ENCODE measurements around the gene FHL1.

The FHL1 gene

GRCh38 chrX:136183172-136183571 is 35.8 kb downstream of the FHL1 start:
- no peak overlapping the region for H3K27ac ChIP-seq (ENCODE audit: low read length)
- no peak for ATAC-seq (ENCODE audit: insufficient read depth, low read depth)
- no peak overlapping the region for H2AFZ ChIP-seq (ENCODE audit: low read depth, low read length)
- H3K9ac ChIP-seq (ENCODE audit: low read depth, low read length): no peak overlapping the region
- no peaks in the 10 kb centered on the region for H3K27me3 ChIP-seq (ENCODE audit: insufficient read depth, low read length, poor library complexity)
- no peaks in the 10 kb centered on the region for H3K36me3 ChIP-seq (ENCODE audit: insufficient read depth, low read length)
- no peaks in the 10 kb centered on the region for H3K9me3 ChIP-seq (ENCODE audit: insufficient read depth, low read length, severe bottlenecking)
- no peaks in the 10 kb centered on the region for H3K79me2 ChIP-seq (ENCODE audit: insufficient read depth, low read length)
- no peak for DNase-seq
- no peaks in the 10 kb centered on the region for H3K4me1 ChIP-seq (ENCODE audit: insufficient read depth, low read length)
- no peak overlapping the region for H3K4me3 ChIP-seq (ENCODE audit: low read depth in 1 of 2, low read length in 2 of 2)
- H3K4me2 ChIP-seq (ENCODE audit: insufficient read depth, low read length): no peak overlapping the region
- no peak for TF ChIP-seq EZH2 (IDR thresholded peaks at IDR 0.05; ENCODE audit: borderline replicate concordance, low read depth, low read length, severe bottlenecking)
- no peak for TF ChIP-seq CTCF (IDR thresholded peaks at IDR 0.05; ENCODE audit: borderline replicate concordance, extremely low read depth, low read length, poor library complexity, severe bottlenecking)
- no peaks in the 10 kb centered on the region for H4K20me1 ChIP-seq (ENCODE audit: insufficient read depth, low read length)

- TF ChIP-seq EZH2 (IDR thresholded peaks at IDR 0.05; ENCODE audit: borderline replicate concordance, low read depth, low read length, severe bottlenecking) (no peak), CTCF (IDR thresholded peaks at IDR 0.05; ENCODE audit: borderline replicate concordance, extremely low read depth, low read length, poor library complexity, severe bottlenecking) (no peak)
- no peak for DNase-seq
- no peak overlapping the region for H3K27ac ChIP-seq (ENCODE audit: low read length)
- no peak for ATAC-seq (ENCODE audit: insufficient read depth, low read depth)
- no peaks in the 10 kb centered on the region for H3K9me3 ChIP-seq (ENCODE audit: insufficient read depth, low read length, severe bottlenecking)
- no peak overlapping the region for H3K9ac ChIP-seq (ENCODE audit: low read depth, low read length)
- no peak overlapping the region for H3K4me3 ChIP-seq (ENCODE audit: low read depth in 1 of 2, low read length in 2 of 2)
- H3K36me3 ChIP-seq (ENCODE audit: insufficient read depth, low read length): no peaks in the 10 kb centered on the region
- no peak overlapping the region for H3K4me2 ChIP-seq (ENCODE audit: insufficient read depth, low read length)
- H2AFZ ChIP-seq (ENCODE audit: low read depth, low read length): no peak overlapping the region
- H3K79me2 ChIP-seq (ENCODE audit: insufficient read depth, low read length): no peaks in the 10 kb centered on the region
- H4K20me1 ChIP-seq (ENCODE audit: insufficient read depth, low read length): no peaks in the 10 kb centered on the region
- H3K4me1 ChIP-seq (ENCODE audit: insufficient read depth, low read length): no peaks in the 10 kb centered on the region
- H3K27me3 ChIP-seq (ENCODE audit: insufficient read depth, low read length, poor library complexity): no peaks in the 10 kb centered on the region
Measured at GRCh38 chrX:136183917-136184316, 36.6 kb downstream of the FHL1 start.

GRCh38 chrX:136185401-136186022 is 38.2 kb downstream of the FHL1 start:
- H3K9ac ChIP-seq (ENCODE audit: low read depth, low read length): no peak overlapping the region
- no peak overlapping the region for H3K4me3 ChIP-seq (ENCODE audit: low read depth in 1 of 2, low read length in 2 of 2)
- H3K27me3 ChIP-seq (ENCODE audit: insufficient read depth, low read length, poor library complexity): no peaks in the 10 kb centered on the region
- H3K4me1 ChIP-seq (ENCODE audit: insufficient read depth, low read length): no peaks in the 10 kb centered on the region
- no peaks in the 10 kb centered on the region for H4K20me1 ChIP-seq (ENCODE audit: insufficient read depth, low read length)
- no peak for DNase-seq
- no peak for ATAC-seq (ENCODE audit: insufficient read depth, low read depth)
- H3K4me2 ChIP-seq (ENCODE audit: insufficient read depth, low read length): no peak overlapping the region
- no peaks in the 10 kb centered on the region for H3K79me2 ChIP-seq (ENCODE audit: insufficient read depth, low read length)
- H2AFZ ChIP-seq (ENCODE audit: low read depth, low read length): no peak overlapping the region
- no peak for TF ChIP-seq CTCF (IDR thresholded peaks at IDR 0.05; ENCODE audit: borderline replicate concordance, extremely low read depth, low read length, poor library complexity, severe bottlenecking)
- no peak for TF ChIP-seq EZH2 (IDR thresholded peaks at IDR 0.05; ENCODE audit: borderline replicate concordance, low read depth, low read length, severe bottlenecking)
- no peaks in the 10 kb centered on the region for H3K36me3 ChIP-seq (ENCODE audit: insufficient read depth, low read length)
- no peaks in the 10 kb centered on the region for H3K9me3 ChIP-seq (ENCODE audit: insufficient read depth, low read length, severe bottlenecking)
- H3K27ac ChIP-seq (ENCODE audit: low read length): no peak overlapping the region
